HG02623 (cell line): ENCODE results near the gene MUC3A.
"Not testable (repeated sequence)": the region's sequence is repeated elsewhere in the genome, so short reads cannot be mapped to it uniquely, and the experiment has no call there.

Experiments used
- ATAC-seq: cut with Tn5 transposase; IDR thresholded peaks from one replicate; pipeline ENCODE4 v1.9.1; 2021; ENCODE audit warnings: moderate library complexity; ENCODE audit not compliant: unreplicated experiment

Gene MUC3A, protein sequence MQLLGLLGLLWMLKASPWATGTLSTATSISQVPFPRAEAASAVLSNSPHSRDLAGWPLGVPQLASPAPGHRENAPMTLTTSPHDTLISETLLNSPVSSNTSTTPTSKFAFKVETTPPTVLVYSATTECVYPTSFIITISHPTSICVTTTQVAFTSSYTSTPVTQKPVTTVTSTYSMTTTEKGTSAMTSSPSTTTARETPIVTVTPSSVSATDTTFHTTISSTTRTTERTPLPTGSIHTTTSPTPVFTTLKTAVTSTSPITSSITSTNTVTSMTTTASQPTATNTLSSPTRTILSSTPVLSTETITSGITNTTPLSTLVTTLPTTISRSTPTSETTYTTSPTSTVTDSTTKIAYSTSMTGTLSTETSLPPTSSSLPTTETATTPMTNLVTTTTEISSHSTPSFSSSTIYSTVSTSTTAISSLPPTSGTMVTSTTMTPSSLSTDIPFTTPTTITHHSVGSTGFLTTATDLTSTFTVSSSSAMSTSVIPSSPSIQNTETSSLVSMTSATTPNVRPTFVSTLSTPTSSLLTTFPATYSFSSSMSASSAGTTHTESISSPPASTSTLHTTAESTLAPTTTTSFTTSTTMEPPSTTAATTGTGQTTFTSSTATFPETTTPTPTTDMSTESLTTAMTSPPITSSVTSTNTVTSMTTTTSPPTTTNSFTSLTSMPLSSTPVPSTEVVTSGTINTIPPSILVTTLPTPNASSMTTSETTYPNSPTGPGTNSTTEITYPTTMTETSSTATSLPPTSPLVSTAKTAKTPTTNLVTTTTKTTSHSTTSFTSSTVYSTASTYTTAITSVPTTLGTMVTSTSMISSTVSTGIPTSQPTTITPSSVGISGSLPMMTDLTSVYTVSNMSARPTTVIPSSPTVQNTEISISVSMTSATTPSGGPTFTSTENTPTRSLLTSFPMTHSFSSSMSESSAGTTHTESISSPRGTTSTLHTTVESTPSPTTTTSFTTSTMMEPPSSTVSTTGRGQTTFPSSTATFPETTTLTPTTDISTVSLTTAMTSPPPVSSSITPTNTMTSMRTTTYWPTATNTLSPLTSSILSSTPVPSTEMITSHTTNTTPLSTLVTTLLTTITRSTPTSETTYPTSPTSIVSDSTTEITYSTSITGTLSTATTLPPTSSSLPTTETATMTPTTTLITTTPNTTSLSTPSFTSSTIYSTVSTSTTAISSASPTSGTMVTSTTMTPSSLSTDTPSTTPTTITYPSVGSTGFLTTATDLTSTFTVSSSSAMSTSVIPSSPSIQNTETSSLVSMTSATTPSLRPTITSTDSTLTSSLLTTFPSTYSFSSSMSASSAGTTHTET (N-terminal part only)

DNA sequence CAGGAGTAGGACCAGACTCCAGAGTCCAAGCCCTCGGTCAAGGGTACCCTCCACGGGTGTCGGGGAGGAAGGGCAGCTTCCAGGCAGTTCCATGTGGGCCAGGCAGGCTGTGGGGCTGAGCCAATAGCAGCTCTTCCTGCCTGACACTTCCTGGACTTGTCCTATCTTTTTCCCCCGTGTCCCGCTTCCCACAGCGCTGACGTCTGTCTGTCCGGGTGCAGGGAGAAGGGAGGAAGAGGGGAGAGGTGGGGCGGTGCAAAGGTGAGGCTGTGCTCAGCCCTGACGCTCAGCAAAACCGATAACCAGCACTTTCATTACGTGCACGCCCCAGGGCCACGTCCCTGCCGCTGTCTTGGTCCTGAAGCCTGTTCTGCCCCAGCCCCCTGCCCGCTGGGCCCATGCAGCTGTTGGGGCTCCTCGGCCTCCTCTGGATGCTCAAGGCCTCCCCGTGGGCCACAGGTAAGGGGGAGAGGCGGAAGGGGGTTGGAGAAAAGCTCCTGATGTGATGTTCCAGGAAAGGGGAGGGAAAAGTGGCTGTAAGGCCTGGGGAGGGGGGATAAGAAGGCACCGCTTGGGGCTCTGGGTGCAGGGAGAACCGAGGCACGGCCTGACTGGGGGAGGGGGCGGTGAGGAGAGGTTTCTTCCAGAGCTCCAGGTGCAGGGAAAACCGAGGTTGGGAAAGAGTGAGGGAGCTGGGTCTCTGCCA lies at the start of gene MUC3A:
MUC3A (plus strand) TSS at position 308 of the 706 bp plus-strand sequence; CDS start at position 399, 91 bp downstream.
- ATAC-seq, result no peak

DNA sequence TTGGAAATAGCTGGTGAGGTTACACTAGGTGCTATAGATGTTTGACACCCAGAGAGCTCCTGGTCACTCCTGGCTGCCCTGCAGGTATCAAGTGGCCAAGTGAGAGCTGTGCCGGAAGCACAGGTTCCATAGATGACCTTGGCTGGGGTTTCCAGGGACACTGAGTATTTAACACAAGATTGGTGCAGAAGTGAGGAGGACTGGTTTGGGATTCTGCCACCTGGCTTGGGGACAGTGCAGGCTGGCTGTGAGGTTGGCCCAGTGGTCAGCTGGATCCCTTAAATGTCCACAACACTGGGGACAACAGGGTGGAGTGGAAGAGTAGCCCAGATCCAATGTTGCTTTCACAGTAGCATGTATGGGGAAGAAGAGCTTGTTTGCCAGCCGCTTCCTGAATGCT lies 48.4 kb upstream of the MUC3A start:
- ATAC-seq, result no peak

DNA sequence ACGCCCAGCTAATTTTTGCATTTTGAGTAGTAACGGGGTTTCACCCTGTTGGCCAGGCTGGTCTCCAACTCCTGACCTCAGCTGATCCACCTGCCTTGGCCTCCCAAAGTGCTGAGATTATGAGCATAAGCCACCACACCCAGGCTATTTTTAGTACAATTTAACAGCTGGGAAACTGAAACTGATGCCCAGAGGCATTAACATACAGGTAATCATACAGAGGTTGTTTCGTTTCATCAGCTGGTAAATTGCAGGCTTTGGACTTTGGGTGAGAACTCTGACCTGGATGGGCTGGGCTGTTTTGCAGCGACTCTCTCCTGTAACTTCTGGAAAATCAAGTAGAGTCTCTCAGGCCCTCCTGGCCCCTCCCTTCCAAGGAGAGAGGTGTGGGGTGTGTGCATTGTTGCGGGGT lies 47.4 kb upstream of the MUC3A start:
- no peak for ATAC-seq

DNA sequence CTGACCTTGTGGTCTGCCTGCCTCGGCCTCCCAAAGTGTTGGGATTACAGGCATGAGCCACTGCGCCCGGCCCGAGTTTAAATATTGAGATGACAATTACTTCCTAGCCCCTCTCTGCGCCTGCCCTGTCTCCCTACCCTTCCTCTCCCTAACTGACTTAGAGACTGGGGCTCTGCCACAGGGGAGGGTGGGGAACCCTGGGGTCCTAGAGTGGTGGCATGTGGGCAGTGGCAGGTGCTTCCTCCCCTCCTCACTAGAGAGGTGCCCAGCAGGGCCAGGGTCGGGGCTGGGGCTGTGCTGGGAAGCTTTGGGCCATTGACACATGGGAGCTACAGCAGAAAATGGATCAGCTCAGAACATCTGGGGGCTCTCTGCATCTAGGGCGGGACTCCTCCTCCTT lies 46.7 kb upstream of the MUC3A start:
- no peak for ATAC-seq

DNA sequence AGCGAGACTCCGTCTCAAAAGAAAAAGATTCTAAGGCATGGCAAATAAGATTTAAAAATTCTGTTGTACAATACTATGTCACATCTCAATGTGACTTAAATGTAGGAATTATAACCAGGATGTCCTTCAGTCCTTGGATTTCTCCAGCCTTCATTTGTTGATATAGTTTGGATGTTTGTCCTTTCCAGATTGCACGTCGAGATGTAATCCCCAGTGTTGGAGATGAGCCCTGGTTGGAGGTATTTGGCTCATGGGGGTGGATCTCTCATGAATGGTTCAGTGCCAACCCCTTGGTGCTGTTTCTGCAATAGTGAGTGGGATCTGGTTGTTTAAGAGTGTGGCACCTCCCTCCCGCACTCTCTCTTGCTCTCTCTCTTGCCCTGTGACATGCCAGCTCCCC lies 40.8 kb upstream of the MUC3A start:
- no peak for ATAC-seq

DNA sequence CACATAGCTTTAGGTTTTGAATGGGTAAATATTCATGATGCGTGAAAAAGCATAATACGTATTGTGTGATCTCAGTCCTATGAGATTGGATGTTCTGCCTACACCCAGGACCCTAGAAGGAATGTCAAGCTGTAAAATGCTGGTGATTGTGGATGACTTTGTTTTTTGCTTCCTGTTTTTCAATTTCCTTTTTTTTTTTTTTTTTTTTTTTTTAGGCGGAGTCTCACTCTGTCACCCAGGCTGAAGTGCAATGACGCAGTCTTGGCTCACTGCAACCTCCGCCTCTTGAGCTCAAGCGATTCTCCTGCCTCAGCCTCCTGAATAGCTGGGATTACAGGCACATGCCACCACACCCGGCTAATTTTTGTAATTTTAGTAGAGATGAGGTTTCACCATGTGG lies 38.9 kb upstream of the MUC3A start:
- ATAC-seq, result not testable (repeated sequence)

DNA sequence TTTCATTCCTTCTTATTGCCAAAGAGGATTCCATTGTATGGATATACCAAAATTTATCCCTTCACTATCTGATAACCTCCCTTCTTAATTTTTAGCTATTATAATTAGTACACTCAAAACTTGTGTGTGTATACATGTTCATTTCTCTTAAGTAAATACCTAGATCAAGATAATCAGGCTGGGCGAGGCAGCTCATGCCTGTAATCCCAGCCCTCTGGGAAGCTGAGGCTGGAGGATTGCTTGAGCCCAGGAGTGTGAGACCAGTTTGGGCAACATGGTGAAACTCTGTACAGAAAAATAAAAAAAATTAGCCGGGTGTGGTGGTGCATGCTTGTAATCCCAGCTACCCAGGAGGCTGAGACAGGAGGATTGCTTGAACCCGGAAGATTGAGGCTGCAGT lies 37.9 kb upstream of the MUC3A start:
- ATAC-seq, result no peak

DNA sequence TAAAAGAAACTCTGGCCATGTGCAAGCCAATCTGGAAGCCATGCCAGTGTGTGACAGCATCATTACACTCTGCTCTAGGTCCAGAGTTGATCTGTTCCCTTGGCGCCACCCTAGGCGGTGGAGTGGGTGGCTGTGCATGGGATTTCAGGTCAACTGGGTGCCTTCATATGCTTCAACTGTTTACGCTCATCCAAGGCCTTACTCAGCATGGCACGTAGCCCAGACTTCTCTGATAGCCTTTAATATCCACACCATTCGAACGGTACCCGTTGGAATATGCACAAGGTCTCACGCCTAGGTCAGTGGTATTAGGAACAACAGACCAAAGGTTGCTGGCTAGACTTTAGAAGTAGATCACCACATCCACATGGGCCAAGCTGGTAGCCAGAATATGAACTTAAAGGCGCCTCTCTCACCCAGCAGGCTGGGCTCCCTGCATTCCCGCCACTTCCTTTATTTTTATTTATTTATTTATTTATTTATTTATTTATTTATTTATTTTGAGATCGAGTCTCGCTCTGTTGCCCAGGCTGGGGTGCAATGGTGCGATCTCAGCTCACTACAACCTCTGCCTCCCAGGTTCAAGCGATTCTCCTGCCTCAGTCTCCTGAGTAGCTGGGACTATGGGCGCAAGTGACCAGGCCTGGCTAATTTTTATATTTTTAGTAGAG lies 35.0 kb upstream of the MUC3A start:
- no peak for ATAC-seq

DNA sequence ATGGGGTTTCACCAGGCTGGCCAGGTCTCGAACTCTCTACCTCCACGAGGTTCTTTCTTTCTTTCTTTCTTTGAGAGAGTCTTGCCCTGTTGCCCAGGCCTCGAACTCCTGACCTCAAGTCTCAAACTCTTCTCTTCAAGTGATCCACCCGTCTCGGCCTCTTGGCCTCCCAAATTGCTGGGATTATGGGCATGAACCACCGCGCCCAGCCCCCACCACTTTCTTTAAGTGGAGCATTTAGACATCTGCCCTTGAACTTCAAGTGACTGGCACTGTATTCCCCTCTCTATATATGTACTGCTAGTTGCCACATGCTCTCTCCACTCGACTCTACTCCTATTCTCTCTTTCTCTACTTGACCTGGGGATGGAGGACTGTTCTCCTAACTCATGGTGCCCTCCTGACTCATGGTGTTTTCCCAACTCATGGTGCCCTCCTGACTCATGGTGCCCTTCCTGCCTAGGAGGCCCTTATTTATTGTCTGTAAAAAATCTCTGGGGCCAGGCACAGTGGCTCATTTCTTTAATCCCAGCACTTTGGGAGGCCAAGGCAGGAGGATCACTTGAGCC lies 34.4 kb upstream of the MUC3A start:
- no peak for ATAC-seq

DNA sequence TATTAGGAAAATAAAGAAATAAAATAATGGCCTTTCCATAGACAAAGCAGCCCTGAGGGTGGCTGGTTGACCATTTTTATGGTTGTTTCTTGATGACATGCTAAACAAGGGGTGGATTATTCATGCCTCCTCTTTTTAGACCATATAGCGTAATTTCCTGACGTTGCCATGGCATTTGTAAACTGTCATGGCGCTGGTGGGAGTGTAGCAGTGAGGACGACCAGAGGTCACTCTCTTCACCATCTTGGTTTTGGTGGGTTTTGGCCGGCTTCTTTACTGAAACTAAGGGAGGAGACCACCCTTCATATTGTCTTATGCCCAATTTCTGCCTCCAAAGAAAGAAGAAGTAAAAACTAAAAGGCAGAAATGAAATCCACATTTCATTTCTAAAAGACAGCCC lies 30.0 kb upstream of the MUC3A start:
- not testable (repeated sequence) for ATAC-seq

DNA sequence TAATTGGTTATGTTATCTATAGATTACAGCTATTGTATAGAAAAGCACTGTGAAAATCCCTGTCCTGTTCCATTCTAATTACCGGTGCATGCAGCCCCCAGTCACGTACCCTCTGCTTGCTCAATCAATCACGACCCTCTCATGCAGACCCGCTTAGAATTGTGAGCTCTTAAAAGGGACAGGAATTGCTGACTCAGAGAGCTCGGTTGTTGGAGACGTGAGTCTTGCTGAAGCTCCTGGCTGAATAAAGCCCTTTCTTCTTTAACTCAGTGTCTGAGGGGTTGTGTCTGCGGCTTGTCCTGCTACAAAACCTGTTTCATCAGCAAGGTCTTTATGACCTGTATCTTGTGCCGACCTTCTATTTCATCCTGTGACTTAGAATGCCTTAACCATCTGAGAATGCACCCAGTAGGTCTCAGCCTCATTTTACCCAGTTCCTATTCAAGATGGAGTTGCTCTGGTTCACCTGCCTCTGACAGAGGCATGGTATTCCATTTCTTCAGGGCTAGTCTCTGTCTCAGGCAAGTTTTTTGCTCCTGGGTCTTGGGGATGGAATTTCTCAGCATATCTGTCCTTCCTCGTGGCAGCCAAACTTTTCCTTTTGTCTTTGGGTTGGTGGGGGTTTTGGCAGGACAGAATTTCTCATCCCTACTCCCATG lies 29.4 kb upstream of the MUC3A start:
- not testable (repeated sequence) for ATAC-seq

DNA sequence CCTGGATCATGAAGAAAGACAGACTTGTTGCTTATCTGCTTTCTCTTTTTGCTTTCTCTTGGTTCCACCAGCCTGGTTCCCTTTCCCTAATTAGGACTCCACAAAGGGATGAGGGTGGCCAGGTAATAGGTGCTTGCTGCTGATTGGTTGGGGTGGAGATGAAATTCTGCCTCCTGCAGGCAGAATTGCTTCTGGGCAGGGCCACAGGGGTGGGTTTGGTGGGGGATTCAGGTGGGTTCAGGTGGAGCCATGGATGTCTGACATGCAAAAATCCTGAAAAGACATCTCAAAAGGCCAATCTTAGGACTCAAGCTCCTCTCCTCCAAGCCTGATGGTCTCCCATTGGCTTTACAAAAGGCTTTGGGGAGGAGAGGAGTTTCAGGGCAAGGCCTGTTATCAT lies 28.3 kb upstream of the MUC3A start:
- ATAC-seq, result no peak

DNA sequence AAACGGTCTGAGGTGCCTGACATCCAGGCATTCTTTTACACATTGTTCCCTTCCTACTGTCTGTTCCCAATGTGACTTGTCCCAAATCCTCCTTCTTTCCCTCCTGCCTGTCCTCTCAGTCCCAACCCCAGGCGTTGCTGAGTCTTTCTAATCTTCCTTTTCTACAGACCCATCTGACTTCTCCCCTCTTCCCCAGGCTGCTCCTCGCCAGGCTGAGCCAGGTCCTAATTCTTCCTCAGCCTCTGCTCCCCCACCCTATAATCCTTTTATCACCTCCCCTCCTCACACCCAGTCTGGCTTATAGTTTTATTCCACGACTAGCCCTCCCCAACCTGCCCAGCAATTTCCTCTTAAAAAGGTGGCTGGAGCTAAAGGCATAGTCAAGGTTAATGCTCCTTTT lies 25.7 kb upstream of the MUC3A start:
- ATAC-seq, result not testable (repeated sequence)

DNA sequence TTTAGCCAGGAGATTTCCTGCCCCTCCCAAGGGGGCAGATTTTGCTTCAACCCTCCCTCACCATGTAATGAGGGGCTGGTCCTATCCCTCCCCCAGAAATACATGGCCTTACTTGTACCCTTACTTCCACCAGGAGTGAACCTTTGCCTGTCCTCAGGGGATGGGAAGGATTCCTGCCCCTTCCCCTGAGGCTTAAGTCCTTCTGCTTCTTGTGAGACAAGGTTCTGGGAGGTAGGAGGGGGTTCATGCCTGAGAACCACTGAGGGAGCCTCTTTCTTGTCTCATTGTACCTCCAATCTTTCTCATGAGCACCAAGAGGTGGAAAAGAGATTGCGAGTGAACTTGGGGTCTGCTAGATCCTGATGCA lies 19.5 kb upstream of the MUC3A start:
- no peak for ATAC-seq

DNA sequence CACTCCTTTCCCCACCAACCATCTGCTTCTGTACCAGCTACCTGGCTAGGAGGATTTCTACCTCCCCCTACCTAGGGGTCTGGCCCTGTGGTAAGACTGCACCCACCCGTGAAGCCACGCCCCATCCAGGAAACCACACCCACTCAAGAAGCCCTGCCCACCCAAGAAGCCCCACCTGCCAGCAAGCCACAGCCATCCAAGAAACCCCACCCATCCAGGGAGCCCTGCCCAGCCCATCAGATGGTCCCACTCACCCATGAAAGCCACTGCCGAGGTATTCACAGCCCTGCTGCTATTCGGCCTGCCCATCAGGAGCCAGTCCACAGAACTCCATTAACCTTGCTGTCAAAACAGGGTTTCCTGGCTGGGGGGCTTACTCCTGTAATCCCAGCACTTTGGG lies 15.6 kb upstream of the MUC3A start:
- ATAC-seq, result no peak

DNA sequence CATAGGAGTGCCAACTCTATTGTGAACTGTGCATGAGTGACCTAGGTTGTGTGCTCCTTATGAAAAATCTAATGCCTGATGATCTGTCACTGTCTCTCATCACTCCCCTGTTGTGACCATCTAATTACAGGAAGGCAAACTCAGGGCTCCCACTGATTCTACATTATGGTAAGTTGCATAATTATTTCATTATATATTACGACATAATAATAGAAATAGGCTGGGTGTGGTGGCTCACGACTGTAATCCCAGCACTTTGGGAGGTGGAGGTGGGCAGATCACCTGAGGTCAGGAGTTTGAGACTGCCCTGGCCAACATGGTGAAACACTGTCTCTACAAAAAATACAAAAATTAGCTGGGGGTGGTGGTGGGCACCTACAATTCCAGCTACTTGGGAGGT lies 14.0 kb upstream of the MUC3A start:
- not testable (repeated sequence) for ATAC-seq

DNA sequence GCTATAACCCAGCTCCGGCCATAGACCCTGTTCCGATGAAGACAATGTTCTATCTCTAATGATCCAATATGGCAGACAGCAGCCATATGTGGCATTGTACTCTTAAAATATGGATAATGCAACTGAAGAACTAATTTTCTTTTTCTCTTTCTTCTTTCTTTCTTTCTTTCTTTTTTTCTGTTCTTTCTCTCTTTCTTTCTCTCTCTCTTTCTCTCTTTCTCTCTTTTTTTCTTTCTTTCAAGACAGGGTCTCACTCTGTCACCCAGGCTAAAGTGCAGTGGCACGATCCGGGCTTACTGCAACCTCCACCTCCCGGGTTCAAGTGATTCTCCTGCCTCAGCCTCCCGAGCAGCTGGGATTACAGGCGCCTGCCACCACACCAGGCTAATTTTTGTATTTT lies 13.2 kb upstream of the MUC3A start:
- not testable (repeated sequence) for ATAC-seq

DNA sequence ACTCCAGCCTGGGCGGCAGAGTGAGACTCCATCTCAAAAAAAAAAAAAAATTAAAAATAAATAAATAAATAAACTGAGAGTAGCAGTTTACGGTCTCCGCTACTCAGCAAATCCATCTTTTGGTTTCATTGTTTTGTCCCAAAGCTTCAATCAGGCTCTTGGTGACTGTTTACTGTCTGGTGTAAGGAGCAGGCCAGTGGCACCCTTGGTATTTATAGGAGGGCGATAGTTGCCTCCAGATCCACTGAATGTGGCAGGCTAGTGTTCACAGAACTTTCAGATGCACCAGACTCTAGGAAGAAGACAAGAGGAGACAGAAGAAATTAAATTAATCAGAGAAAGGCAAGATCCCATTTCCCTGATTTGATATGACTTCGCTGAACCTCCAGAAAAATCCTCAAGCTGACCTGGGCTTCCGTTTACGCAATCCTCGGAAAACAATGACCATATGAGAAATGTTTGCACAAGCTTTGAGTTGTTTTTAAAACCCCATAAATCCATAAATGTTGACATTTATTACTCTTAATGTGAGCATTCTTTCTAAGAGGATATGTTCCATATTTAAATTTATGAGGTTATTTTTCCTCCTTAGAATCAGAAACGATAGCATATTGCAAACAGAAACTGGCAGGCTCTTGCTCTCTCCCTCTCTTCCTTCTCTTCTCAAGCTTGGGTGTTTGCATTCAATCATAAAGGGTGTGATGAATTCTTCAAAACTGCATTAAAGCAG lies 7.1 kb upstream of the MUC3A start:
- no peak for ATAC-seq

DNA sequence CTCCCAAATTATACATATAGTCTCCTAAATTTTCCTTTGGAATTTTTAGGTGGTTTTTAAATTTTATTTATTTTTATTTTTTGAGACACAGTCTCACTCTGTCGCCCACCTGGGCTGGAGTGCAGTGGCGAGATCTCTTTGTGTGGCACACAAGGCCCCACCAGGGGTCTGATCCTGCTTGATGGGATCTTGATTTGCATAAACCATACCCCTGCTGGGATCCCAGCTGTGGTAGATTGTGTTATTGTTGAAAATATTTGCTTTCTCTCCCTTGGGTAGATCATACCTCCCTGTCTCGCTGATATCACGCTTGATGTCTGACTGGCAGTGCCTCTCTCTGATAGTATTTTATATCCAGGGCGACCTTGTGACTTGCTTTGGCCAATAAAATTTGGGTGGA lies 5.6 kb upstream of the MUC3A start:
- no peak for ATAC-seq
